ENCODE results near the gene ASPSCR1.

- TF ChIP-seq EP300 (IDR thresholded peaks at IDR 0.05; ENCODE audit: low read depth) (no peak), POLR2A (IDR thresholded peaks at IDR 0.05) (no peak), POLR2AphosphoS5 (IDR thresholded peaks at IDR 0.05) (no peak)
- TF ChIP-seq, protein P1, sequence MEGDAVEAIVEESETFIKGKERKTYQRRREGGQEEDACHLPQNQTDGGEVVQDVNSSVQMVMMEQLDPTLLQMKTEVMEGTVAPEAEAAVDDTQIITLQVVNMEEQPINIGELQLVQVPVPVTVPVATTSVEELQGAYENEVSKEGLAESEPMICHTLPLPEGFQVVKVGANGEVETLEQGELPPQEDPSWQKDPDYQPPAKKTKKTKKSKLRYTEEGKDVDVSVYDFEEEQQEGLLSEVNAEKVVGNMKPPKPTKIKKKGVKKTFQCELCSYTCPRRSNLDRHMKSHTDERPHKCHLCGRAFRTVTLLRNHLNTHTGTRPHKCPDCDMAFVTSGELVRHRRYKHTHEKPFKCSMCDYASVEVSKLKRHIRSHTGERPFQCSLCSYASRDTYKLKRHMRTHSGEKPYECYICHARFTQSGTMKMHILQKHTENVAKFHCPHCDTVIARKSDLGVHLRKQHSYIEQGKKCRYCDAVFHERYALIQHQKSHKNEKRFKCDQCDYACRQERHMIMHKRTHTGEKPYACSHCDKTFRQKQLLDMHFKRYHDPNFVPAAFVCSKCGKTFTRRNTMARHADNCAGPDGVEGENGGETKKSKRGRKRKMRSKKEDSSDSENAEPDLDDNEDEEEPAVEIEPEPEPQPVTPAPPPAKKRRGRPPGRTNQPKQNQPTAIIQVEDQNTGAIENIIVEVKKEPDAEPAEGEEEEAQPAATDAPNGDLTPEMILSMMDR (IDR thresholded peaks at IDR 0.05), result no peak
Measured at GRCh38 chr17:81993729-81994592, 16.5 kb downstream of the ASPSCR1 start.

Data from transverse colon (tissue), 4 donors.